DOHH2 (cell line): ENCODE measurements around the gene KRTAP5-8.

Source experiments
- H3F3A ChIP-seq: fragments of 200-600 bp; sonication (generic), shearing (Covaris generic); 2 replicates; pipeline ENCODE4 v1.6.0; 2016; ENCODE audit warnings: antibody characterized with exemption, mild to moderate bottlenecking; ENCODE audit not compliant: control insufficient read depth, insufficient read depth
- H3K27ac ChIP-seq: fragments of 200-600 bp; sonication (generic); 2 replicates; pipeline ENCODE4 v1.5.1; 2014; ENCODE audit warnings: low read depth, mild to moderate bottlenecking, low read length, moderate library complexity
- H3K27me3 ChIP-seq: fragments of 200-600 bp; sonication (generic); 2 replicates; pipeline ENCODE4 v1.6.1; 2014; ENCODE audit warnings: mild to moderate bottlenecking, low read length, mixed read lengths; ENCODE audit not compliant: control insufficient read depth
- H3K36me3 ChIP-seq: fragments of 200-600 bp; sonication (generic); 2 replicates; pipeline ENCODE4 v1.6.1; 2014; ENCODE audit warnings: mild to moderate bottlenecking, low read length, moderate library complexity, mixed read lengths; ENCODE audit not compliant: control insufficient read depth
- H3K4me1 ChIP-seq: fragments of 200-600 bp; sonication (generic); 2 replicates; pipeline ENCODE4 v1.6.1; 2014; ENCODE audit warnings: mild to moderate bottlenecking, low read length, mixed read lengths; ENCODE audit not compliant: control insufficient read depth
- H3K4me2 ChIP-seq: fragments of 200-600 bp; sonication (generic); 2 replicates; pipeline ENCODE4 v1.6.0; 2014; ENCODE audit warnings: mild to moderate bottlenecking, low read length, moderate library complexity
- H3K4me3 ChIP-seq: fragments of 200-600 bp; sonication (generic); 2 replicates; pipeline ENCODE4 v1.5.1; 2014; ENCODE audit warnings: mild to moderate bottlenecking, low read length, mixed read lengths
- H3K79me2 ChIP-seq: fragments of 200-600 bp; sonication (generic); 2 replicates; pipeline ENCODE4 v1.6.1; 2014; ENCODE audit warnings: mild to moderate bottlenecking, low read length, mixed read lengths; ENCODE audit not compliant: control insufficient read depth
- H3K9me2 ChIP-seq: fragments of 200-600 bp; sonication (generic); replicated peaks from 2 replicates; pipeline ENCODE4 v1.6.1; 2014; ENCODE audit warnings: mild to moderate bottlenecking, low read length, mixed read lengths; ENCODE audit not compliant: control insufficient read depth
- H3K9me3 ChIP-seq: fragments of 200-600 bp; sonication (generic); 2 replicates; pipeline ENCODE4 v1.6.1; 2014; ENCODE audit warnings: antibody characterized with exemption, low read length, mixed read lengths; ENCODE audit not compliant: control insufficient read depth, insufficient read depth
- H4K20me1 ChIP-seq: fragments of 200-600 bp; sonication (generic); 2 replicates; pipeline ENCODE4 v1.6.0; 2014; ENCODE audit warnings: low read depth, mild to moderate bottlenecking, antibody characterized with exemption, low read length, moderate library complexity; ENCODE audit not compliant: control insufficient read depth, insufficient read depth
- EZH2phosphoT487 ChIP-seq: fragments of 200-600 bp; sonication (generic); IDR thresholded peaks from 2 replicates; pipeline ENCODE4 v1.6.1; 2017; ENCODE audit warnings: borderline replicate concordance, mild to moderate bottlenecking, antibody characterized with exemption, low read length, moderate library complexity, mixed read lengths
- TF ChIP-seq, protein P1 (sequence below): fragments of 200-600 bp; sonication (generic); IDR thresholded peaks from one replicate; pipeline ENCODE4 v1.5.1; 2014; ENCODE audit warnings: antibody characterized with exemption, mild to moderate bottlenecking, low read depth, low read length; ENCODE audit not compliant: poor library complexity, severe bottlenecking

KRTAP5-8 gene

DNA sequence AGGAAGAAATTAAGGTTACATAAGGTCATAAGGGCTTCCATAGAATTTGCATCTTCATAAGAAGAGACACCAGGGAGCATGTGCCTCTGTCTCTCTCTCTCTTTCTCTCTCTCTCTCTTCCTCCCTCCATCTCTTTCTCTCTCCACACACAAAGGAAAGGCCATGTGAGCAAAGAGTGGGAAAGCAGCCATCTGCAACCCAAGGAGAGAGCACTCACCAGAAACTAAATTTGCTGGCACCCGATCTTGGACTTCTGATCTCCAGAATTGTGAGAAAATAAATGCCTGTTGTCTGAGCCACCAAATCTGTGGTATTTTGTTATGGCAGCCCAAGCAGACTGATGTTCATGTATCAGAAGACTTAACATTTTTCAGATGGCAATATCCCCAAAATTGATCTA, 21.2 kb downstream of the KRTAP5-8 start:
- H4K20me1 ChIP-seq, result no peaks in the 10 kb centered on the region
- no peaks in the 10 kb centered on the region for H3K9me3 ChIP-seq
- no peak overlapping the region for H3K27ac ChIP-seq
- H3K4me2 ChIP-seq, result no peak overlapping the region
- H3K27me3 ChIP-seq, result peaks cover 17% of the 10 kb centered on the region
- H3K4me3 ChIP-seq, result no peak overlapping the region
- H3K36me3 ChIP-seq, result no peaks in the 10 kb centered on the region
- H3K9me2 ChIP-seq, result no peaks in the 10 kb centered on the region
- no peak for TF ChIP-seq EZH2phosphoT487
- TF ChIP-seq, protein P1, sequence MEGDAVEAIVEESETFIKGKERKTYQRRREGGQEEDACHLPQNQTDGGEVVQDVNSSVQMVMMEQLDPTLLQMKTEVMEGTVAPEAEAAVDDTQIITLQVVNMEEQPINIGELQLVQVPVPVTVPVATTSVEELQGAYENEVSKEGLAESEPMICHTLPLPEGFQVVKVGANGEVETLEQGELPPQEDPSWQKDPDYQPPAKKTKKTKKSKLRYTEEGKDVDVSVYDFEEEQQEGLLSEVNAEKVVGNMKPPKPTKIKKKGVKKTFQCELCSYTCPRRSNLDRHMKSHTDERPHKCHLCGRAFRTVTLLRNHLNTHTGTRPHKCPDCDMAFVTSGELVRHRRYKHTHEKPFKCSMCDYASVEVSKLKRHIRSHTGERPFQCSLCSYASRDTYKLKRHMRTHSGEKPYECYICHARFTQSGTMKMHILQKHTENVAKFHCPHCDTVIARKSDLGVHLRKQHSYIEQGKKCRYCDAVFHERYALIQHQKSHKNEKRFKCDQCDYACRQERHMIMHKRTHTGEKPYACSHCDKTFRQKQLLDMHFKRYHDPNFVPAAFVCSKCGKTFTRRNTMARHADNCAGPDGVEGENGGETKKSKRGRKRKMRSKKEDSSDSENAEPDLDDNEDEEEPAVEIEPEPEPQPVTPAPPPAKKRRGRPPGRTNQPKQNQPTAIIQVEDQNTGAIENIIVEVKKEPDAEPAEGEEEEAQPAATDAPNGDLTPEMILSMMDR, result no peak
- no peaks in the 10 kb centered on the region for H3K79me2 ChIP-seq
- no peaks in the 10 kb centered on the region for H3F3A ChIP-seq
- H3K4me1 ChIP-seq, result no peaks in the 10 kb centered on the region

DNA sequence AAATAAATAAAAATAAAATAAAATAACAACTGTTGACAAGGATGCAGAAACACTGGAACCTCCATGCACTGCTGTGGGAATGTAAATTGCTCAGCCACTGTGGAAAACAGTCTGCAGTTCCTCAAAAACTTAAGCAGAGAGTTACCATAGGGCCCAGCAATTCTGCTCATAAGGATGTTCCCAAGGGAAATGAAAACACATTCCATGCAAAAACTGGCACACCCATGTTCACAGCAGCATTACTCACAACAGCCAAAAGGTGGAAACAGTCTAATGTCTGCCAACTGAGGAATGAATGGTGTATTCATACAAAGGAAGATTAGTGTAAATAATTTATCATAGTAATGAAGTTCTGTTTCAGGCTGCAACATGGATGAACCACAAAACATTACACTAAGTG, 24.3 kb downstream of the KRTAP5-8 start:
- Histone ChIP-seq H3K27ac (no peak overlapping the region), H4K20me1 (no peaks in the 10 kb centered on the region), H3K4me2 (no peak overlapping the region), H3K79me2 (no peaks in the 10 kb centered on the region), H3K4me1 (no peaks in the 10 kb centered on the region), H3K27me3 (peaks cover 16% of the 10 kb centered on the region), H3F3A (no peaks in the 10 kb centered on the region), H3K9me2 (no peaks in the 10 kb centered on the region), H3K36me3 (no peaks in the 10 kb centered on the region), H3K4me3 (no peak overlapping the region), H3K9me3 (no peaks in the 10 kb centered on the region)
- TF ChIP-seq, protein P1, result no peak
- TF ChIP-seq EZH2phosphoT487, result no peak

DNA sequence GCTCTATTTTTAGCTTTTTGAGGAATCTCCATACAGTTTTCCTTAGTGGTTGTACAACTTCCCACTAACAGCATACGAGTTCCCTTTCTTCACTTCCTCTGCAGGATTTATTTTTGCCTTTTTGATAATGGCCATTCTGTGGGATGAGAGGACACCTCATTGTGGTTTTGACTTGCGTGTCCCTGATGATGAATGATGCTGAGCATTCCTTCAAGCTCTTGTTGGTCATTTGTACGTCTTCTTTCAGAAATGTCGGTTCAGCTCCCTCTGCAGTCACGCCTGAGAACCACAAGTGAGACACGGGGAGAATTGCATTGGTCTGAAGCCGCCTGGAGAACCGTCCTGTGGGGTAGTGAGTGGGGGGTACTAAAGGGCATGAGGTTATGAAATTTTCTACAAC, 25.6 kb downstream of the KRTAP5-8 start:
- Histone ChIP-seq H3K27ac (no peak overlapping the region), H3F3A (no peaks in the 10 kb centered on the region), H3K9me2 (no peaks in the 10 kb centered on the region), H3K79me2 (no peaks in the 10 kb centered on the region), H3K36me3 (no peaks in the 10 kb centered on the region), H4K20me1 (no peaks in the 10 kb centered on the region), H3K9me3 (no peaks in the 10 kb centered on the region), H3K4me3 (no peak overlapping the region), H3K4me1 (no peaks in the 10 kb centered on the region), H3K27me3 (peaks cover 16% of the 10 kb centered on the region), H3K4me2 (no peak overlapping the region)
- TF ChIP-seq, protein P1, result peak; percentile 61
- TF ChIP-seq EZH2phosphoT487, result no peak

DNA sequence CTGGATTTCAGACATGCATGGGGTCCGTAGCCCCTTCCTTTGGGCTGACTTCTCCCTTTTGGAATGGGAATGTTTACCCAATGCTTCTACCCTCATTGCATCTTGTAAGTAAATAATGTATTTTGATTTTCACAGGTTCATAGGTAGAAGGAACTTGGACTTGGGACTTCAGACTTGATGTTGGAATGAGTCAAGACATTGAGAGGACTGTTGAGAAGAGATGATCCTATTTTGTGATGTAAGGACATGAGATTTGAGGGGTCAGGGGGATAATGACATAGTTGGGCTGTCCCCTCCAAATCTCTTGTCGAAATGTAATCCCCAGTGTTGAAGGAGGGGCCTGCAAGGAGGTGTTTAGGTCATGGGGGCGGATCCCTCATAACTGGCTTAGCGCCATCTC, 26.6 kb downstream of the KRTAP5-8 start:
- H3K27me3 ChIP-seq, result peaks cover 16% of the 10 kb centered on the region
- no peaks in the 10 kb centered on the region for H3F3A ChIP-seq
- no peaks in the 10 kb centered on the region for H3K4me1 ChIP-seq
- no peak overlapping the region for H3K27ac ChIP-seq
- H3K79me2 ChIP-seq, result no peaks in the 10 kb centered on the region
- no peak overlapping the region for H3K4me3 ChIP-seq
- no peaks in the 10 kb centered on the region for H3K9me3 ChIP-seq
- H3K36me3 ChIP-seq, result no peaks in the 10 kb centered on the region
- H3K4me2 ChIP-seq, result no peak overlapping the region
- H4K20me1 ChIP-seq, result no peaks in the 10 kb centered on the region
- H3K9me2 ChIP-seq, result no peaks in the 10 kb centered on the region
- TF ChIP-seq, protein P1, result no peak
- TF ChIP-seq EZH2phosphoT487, result no peak
